Immature natural killer cell (primary cell): ENCODE data around the gene ZNF646. TPM values are rescaled to one million over a fixed set of nuclear protein-coding genes. Genes with fewer than 3 reads are reported as not detected.
A peak's percentile ranks its signal among the peaks of the same experiment; 100 is the strongest.
"Not testable (repeated sequence)": the region's sequence is repeated elsewhere in the genome, so short reads cannot be mapped to it uniquely, and the experiment has no call there.

Experiments used
- DNase-seq, 3 donors: peaks; one replicate each; pipeline ENCODE4 v3.0.0; 2022; ENCODE audit warnings: mixed read lengths in 1 of 3
- H3K27ac Mint-ChIP-seq, 6 donors: one replicate each; pipeline ENCODE4 v1.8.0; 2020; ENCODE audit warnings: mixed read lengths in 6 of 6, mild to moderate bottlenecking in 5 of 6, inconsistent platforms in 4 of 6, moderate library complexity in 3 of 6
- H3K27me3 Mint-ChIP-seq, 3 donors: one replicate each; pipeline ENCODE4 v1.8.0; 2020 to 2021; ENCODE audit warnings: low read depth in 3 of 3, mild to moderate bottlenecking in 3 of 3, mixed read lengths in 3 of 3, moderate library complexity in 3 of 3, inconsistent platforms in 1 of 3
- H3K36me3 Mint-ChIP-seq, 3 donors: one replicate each; pipeline ENCODE4 v1.8.0; 2020; ENCODE audit warnings: mixed read lengths in 3 of 3, inconsistent platforms in 2 of 3, mild to moderate bottlenecking in 2 of 3
- H3K4me1 Mint-ChIP-seq, 2 donors: one replicate each; pipeline ENCODE4 v1.8.0; 2020; ENCODE audit warnings: inconsistent platforms in 2 of 2, mild to moderate bottlenecking in 2 of 2, mixed read lengths in 2 of 2, moderate library complexity in 1 of 2
- H3K4me3 Mint-ChIP-seq, 5 donors: one replicate each; pipeline ENCODE4 v1.8.0; 2020; ENCODE audit warnings: mild to moderate bottlenecking in 5 of 5, mixed read lengths in 5 of 5, inconsistent platforms in 3 of 5, moderate library complexity in 3 of 5
- H3K9me3 Mint-ChIP-seq, 6 donors: one replicate each; pipeline ENCODE4 v1.8.0; 2020; ENCODE audit warnings: mild to moderate bottlenecking in 6 of 6, mixed read lengths in 6 of 6, inconsistent platforms in 4 of 6, moderate library complexity in 3 of 6
- polyA plus RNA-seq, 3 donors: library from polyadenylated mRNA; unstranded; fragments of 300-500 nt; fragmentation: Illumina TruSeq; gene quantifications; one replicate each; pipeline ENCODE4 v1.2.3, GENCODE V29; 2021

The ZNF646 gene
- polyA plus RNA-seq, 3 donors from 2014 or later, result 0.93 to 11.5 (median 2.5) TPM

DNA sequence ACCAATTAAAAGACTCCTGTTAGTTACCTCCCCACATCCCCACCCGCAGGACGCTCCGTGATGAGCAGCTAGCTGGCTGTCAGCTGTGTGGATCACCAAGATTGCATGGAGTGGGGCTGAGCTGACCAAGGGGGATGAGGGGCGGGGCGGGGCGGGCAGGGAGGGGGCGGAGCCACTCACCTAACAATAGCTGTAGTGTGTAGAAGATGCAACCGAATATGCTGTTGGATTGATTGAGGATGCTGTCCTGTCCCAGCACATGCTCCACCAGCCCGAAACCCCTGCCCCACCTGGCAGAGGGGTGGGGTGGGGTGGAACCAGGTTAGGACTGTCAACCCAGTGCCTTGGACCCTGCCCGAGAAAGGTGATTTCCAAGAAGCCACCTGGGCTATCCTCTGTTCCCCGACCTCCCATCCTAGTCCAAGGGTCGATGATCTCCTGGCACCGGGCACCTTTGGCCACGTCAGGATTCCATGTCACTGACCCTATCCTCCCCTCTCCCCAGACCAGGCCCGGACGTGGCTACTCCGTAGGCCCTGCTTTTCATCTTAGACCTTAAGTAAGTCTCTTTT, 19.0 kb downstream of the ZNF646 start:
- H3K9me3 Mint-ChIP-seq, result no peaks in the 10 kb centered on the region

DNA sequence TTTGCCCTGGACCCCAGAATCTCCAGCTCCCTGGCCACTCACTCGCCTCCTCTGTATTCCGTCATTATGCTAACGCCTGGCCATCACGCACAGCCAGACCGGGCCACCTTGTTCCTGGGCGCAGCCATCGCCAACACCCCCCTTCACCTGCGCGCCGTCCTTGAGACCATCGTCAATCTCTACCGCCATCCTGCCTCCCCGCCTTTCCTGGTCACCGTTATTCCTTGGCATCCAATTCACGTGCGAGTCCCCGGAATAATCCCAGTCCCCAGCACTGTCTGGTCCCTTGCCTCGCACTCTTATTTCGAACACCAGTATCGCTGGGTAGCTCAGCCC, 19.8 kb downstream of the ZNF646 start:
- Mint-ChIP-seq H3K4me1 (peaks cover 22 to 30% of the 10 kb centered on the region in 2 donors), H3K27me3 (peaks cover 10 to 12% (median 12%) of the 10 kb centered on the region in 3 donors), H3K27ac (peak overlapping the region; percentile 75 to 97 (median 90)), H3K4me3 (peak overlapping the region; percentile 78 to 97 (median 87)), H3K36me3 (no peaks in the 10 kb centered on the region), H3K9me3 (no peaks in the 10 kb centered on the region)
- no peak for DNase-seq

More for the DNA sequence above, 19.0 kb downstream of the ZNF646 start:
- H3K4me1 Mint-ChIP-seq, result peaks cover 22 to 30% of the 10 kb centered on the region in 2 donors
- H3K4me3 Mint-ChIP-seq, result peak overlapping the region in 4 of 5 donors; percentile 33 to 56 (median 39)
- DNase-seq, result no peak
- H3K36me3 Mint-ChIP-seq, result no peaks in the 10 kb centered on the region
- H3K27me3 Mint-ChIP-seq, result peaks cover 10 to 12% (median 12%) of the 10 kb centered on the region in 3 donors
- H3K27ac Mint-ChIP-seq, result peak overlapping the region in 1 of 6 donors; percentile 50

DNA sequence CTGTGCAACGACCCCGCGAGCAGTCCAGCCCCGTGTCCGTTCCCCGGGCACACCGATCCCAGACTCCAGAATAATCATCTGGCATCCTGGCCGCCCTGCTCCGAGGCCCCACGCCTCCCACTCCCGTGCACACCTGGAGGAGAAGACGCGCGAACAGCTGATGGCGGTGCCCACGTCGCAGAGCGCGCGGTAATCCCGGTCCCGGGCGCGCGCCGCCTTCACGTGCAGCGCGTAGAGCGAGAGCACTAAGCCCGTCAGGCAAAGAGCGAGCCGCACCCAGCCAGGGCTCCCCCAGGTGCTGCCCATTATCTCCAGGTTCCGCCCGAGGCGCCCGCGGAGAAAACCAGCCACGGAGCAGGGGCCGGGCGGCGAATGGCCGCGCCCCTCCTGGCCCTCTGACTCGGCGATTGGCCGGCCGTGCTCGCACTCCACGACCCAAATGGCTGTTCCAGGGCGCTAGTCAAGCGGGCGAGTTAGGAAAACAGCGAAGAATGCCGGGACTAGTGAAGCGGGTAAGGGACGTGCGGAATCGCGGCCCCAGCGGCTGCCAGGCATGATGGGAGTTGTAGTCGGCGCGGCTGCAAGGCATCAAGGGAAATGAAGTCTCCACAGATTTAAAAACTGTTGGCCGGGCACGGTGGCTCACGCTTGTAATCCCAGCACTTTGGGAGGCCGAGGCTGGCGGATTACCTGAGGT, 20.4 kb downstream of the ZNF646 start, which contains the start of gene VKORC1:
TSS of gene VKORC1 (minus strand) at position 374 of the 697 bp plus-strand sequence. CDS start at position 306, 68 bp downstream.
- Mint-ChIP-seq H3K36me3 (no peaks in the 10 kb centered on the region), H3K27ac (peak within 1 kb of the TSS; percentile 84 to 97 (median 90)), H3K4me3 (peak within 1 kb of the TSS; percentile 78 to 97 (median 87)), H3K27me3 (peaks cover 10 to 12% (median 12%) of the 10 kb centered on the region in 3 donors), H3K4me1 (peaks cover 22 to 30% of the 10 kb centered on the region in 2 donors), H3K9me3 (no peaks in the 10 kb centered on the region)
- DNase-seq, result peak; percentile 75 to 79 (median 77)

DNA sequence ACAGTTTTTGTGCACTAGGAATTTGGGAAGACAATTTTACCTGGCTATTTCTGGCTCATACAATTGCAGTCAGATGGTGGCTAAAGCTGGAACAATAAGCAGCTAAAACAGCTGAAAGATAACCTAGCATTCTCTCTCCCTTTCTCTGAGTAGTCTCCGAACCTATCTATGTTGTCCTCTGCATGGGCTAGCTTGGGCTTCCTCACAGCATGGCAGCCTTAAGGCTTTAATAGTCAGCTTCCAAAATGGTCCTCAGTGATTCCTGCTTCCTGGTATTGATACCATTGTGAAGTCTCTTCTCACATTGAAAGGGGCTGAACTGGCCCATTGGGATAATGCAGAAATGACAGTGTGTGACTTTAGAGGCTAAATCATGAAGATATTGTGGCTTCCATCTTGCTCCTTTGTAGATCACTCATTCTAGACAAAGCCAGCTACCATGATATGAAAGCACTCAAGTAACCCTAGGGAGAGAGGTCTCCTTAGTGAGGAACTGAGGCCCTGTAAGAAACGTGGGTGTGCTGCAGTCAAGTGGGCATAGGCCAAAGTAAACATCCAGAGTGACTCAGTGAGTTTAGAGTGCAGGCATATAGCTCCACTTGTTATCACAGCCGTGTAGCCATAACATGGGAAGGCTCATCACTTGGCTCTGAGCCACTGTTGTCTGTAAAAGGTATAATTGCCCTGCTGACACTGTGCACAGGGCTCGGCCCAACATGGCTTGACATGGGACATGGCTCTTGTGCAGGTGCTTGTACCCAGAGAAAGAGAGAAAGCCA, 25.8 kb downstream of the ZNF646 start:
- peaks cover 8 to 16% of the 10 kb centered on the region in 2 donors for H3K4me1 Mint-ChIP-seq
- H3K9me3 Mint-ChIP-seq, result peaks cover 0 to 1% (median 0%) of the 10 kb centered on the region in 6 donors
- no peak overlapping the region for H3K27ac Mint-ChIP-seq
- H3K27me3 Mint-ChIP-seq, result peaks cover 9 to 11% (median 10%) of the 10 kb centered on the region in 3 donors
- no peaks in the 10 kb centered on the region for H3K36me3 Mint-ChIP-seq
- DNase-seq, result no peak
- no peak overlapping the region for H3K4me3 Mint-ChIP-seq

DNA sequence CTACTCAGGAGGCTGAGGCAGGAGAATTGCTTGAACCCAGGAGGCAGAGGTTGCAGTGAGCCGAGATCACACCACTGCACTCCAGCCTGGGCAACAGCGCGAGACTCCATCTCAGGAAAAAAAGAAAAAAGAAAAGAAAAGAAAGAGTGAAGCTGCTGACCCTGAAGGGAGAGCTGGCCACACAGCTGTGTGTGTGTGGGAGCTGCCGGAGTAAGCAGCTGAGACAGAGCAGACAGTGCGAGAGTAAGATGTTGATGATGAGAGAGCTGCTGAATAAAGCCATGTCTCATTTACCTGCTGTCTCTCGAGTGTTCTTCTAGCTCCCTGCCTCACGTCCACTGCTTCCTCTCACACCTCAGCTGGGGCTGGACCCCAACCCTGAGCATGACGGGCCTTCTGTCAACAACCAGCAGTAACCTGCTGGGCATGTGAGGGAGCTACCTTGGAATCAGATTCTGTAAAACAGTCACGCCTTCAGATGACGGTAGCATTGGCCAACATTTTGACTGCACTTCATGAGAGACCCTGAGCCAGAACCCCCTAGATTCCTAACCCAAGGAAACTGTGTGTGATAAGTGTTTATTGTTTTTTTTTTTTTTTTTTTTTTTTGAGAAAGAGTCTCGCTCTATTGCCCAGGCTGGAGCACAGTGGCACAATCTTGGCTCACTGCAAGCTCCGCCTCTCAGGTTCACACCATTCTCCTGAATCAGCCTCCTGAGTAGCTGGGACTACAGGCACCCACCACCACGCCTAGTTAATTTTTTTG, 26.8 kb downstream of the ZNF646 start:
- H3K27me3 Mint-ChIP-seq, H3K36me3 Mint-ChIP-seq, H3K27ac Mint-ChIP-seq, H3K9me3 Mint-ChIP-seq, H3K4me3 Mint-ChIP-seq, DNase-seq: not testable (repeated sequence)
- peaks cover 4 to 12% of the 10 kb centered on the region in 2 donors for H3K4me1 Mint-ChIP-seq

DNA sequence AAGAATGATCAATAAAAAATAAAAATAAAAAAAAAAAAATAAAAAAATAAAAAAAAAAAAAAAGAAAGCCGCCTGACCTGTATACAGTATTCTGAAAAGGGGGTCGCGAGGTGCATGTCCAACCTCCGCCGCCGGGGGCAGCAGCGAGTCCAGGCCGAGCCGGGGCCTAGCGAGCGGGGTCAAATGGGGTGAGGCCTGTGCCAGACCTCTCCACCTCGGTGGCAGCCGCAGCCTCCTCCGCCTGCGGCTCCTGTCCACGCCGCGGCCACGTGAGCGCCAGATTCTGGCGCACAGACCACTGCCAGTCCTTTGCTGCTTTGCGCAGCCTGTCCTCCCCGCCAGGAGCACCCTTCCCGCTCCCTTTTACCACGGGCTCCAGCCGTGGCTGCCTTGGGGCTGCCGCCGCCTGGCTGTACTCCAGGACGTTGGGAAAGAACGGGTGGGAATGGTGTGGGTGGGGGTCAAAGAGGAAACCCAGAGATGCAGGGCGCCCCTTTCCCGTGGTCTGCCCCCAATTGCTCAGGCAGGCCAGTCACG, 31.5 kb downstream of the ZNF646 start:
- H3K36me3 Mint-ChIP-seq, result peaks cover 0 to 6% (median 4%) of the 10 kb centered on the region in 3 donors
- H3K27ac Mint-ChIP-seq, result peak overlapping the region; percentile 39 to 84 (median 74)
- peak overlapping the region; percentile 35 to 65 (median 58) for H3K4me3 Mint-ChIP-seq
- no peaks in the 10 kb centered on the region for H3K9me3 Mint-ChIP-seq
- H3K4me1 Mint-ChIP-seq, result peaks cover 15 to 16% of the 10 kb centered on the region in 2 donors
- H3K27me3 Mint-ChIP-seq, result peaks cover 1 to 7% (median 2%) of the 10 kb centered on the region in 3 donors
- DNase-seq, result peak; percentile 83 to 85 (median 84)

DNA sequence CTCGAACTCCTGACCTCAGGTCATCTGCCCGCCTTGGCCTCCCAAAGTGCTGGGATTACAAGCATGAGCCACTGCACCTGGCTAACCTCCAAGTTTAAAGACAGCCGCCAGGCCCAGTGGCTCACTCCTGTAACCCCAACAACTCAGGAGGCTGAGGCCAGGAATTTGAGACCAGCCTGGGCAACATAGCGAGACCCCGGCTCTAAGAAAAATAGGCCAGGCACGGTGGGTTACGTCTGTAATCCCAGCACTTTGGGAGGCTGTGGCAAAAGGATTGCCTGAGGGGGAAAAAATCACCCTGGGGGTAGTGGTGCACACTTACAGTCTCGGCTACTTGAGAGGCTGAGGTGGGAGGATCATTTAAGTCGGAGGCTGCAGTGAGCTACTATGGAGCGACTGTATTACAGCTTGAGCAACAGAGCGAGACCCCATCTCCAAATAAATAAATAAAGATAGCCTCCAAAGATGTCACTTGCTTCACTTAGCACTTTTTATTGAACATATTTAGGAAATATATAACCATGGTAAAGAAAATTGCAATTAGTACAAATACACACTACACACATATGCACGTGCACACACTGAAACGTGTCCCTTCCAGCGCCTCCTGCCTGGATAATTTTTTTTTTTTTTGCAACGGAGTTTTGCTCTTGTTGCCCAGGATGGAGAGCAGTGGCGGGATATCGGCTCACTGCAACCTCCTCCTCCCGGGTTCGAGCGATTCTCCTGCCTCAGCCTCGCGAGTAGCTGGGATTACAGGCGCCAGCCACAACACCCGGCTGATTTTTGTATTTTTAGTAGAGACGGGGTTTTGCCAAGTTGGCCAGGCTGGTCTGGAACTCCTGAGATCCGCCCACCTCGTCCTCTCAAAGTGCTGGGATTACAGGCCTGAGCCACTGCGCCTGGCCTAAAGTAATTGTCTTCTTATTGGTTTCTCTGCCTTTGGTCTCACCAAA, 32.6 kb downstream of the ZNF646 start:
- peaks cover 0 to 5% (median 2%) of the 10 kb centered on the region in 3 donors for H3K27me3 Mint-ChIP-seq
- DNase-seq, result no peak
- H3K9me3 Mint-ChIP-seq, result no peaks in the 10 kb centered on the region
- peaks cover 0 to 6% (median 4%) of the 10 kb centered on the region in 3 donors for H3K36me3 Mint-ChIP-seq
- H3K27ac Mint-ChIP-seq, result peak overlapping the region in 2 of 6 donors; percentile 10 to 47
- H3K4me1 Mint-ChIP-seq, result peaks cover 15 to 16% of the 10 kb centered on the region in 2 donors
- H3K4me3 Mint-ChIP-seq, result peak overlapping the region in 3 of 5 donors; percentile 80 to 84 (median 83)

DNA sequence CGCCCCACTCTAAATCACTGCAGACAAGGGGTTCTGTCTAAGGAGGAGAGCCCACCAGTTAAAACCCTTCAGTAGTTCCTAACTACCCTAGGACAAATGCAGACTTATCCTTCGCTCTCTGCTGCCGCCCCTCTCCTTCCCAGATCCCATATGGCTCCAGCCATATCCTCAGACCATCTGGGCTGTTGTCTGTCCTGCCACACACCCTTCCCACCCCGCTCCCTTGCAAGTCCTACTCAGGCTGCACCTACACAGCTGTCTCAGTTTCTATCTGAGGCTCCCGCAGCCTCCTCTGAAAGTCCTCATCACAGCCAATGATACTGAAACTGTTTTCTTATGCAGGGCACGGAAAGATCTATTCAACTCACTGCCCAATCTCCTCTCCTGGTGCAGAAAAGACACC, 33.2 kb downstream of the ZNF646 start:
- no peaks in the 10 kb centered on the region for H3K9me3 Mint-ChIP-seq
- DNase-seq, result no peak
- peak overlapping the region in 5 of 6 donors; percentile 10 to 73 (median 47) for H3K27ac Mint-ChIP-seq
- peaks cover 15 to 16% of the 10 kb centered on the region in 2 donors for H3K4me1 Mint-ChIP-seq
- peaks cover 0 to 5% (median 2%) of the 10 kb centered on the region in 3 donors for H3K27me3 Mint-ChIP-seq
- H3K36me3 Mint-ChIP-seq, result peaks cover 0 to 7% (median 4%) of the 10 kb centered on the region in 3 donors
- peak overlapping the region; percentile 80 to 89 (median 84) for H3K4me3 Mint-ChIP-seq

DNA sequence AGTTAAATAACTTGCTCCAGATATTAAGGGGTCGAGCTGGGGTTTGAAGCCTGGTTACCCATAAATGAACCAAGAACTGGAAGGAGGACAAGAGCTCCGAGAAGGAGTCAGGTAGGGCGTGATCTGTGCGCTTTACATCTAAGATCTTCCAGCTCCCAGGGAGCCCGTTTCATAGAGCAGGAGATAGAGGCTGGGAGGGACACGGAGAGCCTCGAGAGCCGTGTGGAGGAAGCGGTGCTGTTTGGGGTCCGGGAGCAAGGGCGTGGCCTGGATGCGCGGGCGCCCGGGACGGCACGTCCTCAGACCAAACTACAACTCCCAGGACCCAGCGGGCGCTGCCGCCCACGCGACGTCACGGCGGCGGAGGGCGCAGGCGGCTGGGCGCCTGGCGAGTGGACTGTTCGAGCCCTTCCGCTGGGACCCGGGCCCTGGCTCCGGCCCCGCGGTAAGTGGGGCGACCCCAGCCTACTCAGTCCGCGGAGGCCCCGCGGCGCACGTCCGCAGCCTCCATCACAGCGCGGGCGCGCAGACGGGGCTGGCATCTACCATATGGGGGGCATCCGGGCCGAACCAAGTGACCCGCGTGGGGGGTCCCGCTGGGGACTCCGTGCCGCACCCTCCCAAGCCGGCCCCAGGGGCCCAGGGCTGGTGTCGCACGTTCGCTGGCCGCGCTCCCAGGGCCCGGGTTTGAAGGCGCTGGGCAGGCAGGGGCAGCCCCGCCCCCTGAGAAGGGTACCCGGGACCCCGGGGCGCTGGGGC, 34.0 kb downstream of the ZNF646 start, which contains the start of gene BCKDK:
TSS of gene BCKDK (plus strand) at position 352 of the 759 bp plus-strand sequence. CDS start 838 bp downstream, outside the sequence.
- no peaks in the 10 kb centered on the region for H3K9me3 Mint-ChIP-seq
- peak; percentile 41 to 47 (median 41) for DNase-seq
- H3K27ac Mint-ChIP-seq, result peak within 1 kb of the TSS; percentile 47 to 81 (median 65)
- H3K4me3 Mint-ChIP-seq, result peak within 1 kb of the TSS; percentile 80 to 89 (median 84)
- peaks cover 15 to 16% of the 10 kb centered on the region in 2 donors for H3K4me1 Mint-ChIP-seq
- peaks cover 0 to 5% (median 0%) of the 10 kb centered on the region in 3 donors for H3K27me3 Mint-ChIP-seq
- peaks cover 0 to 8% (median 4%) of the 10 kb centered on the region in 3 donors for H3K36me3 Mint-ChIP-seq

DNA sequence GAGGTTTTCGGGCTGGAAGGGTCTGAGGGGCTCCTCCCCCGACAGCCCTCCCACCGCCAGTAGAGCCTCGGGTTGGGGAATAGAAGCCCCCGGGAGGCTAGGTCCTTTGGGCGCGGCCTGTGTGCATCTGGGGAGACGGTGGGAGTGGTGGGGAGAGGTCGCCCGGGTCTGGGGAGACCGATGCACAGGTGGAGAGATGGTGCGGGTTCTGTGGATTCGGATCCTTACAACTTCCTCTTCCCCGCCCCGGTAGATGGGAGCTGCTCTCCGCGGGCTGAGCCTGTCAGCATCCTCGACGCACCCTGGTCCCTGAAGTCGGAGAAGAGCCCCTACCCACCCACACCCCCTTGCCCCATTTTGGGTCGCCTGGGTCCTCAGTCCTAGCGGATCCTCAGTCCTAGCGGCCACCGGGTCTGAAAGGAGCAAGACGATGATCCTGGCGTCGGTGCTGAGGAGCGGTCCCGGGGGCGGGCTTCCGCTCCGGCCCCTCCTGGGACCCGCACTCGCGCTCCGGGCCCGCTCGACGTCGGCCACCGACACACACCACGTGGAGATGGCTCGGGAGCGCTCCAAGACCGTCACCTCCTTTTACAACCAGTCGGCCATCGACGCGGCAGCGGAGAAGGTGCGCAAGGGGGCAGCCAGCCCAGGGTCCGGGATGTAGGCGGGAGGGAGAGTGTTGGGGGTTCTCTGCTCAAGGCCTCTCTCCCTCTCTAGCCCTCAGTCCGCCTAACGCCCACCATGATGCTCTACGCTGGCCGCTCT, 34.8 kb downstream of the ZNF646 start:
- peaks cover 16 to 17% of the 10 kb centered on the region in 2 donors for H3K4me1 Mint-ChIP-seq
- DNase-seq, result no peak
- H3K9me3 Mint-ChIP-seq, result no peaks in the 10 kb centered on the region
- peak overlapping the region in 2 of 6 donors; percentile 69 to 71 for H3K27ac Mint-ChIP-seq
- peaks cover 0 to 8% (median 4%) of the 10 kb centered on the region in 3 donors for H3K36me3 Mint-ChIP-seq
- peak overlapping the region; percentile 76 to 81 (median 79) for H3K4me3 Mint-ChIP-seq
- H3K27me3 Mint-ChIP-seq, result peaks cover 0 to 3% (median 0%) of the 10 kb centered on the region in 3 donors
